Occipital lobe (tissue), 2 donors: Measurements from ENCODE around the gene APCDD1L. TPM values are rescaled to one million over a fixed set of nuclear protein-coding genes. Genes with fewer than 3 reads are reported as not detected.

ENCODE experiments used
- DNase-seq: peaks from one replicate; lab custom pipeline; 2025; lab: John Stamatoyannopoulos, UW
- total RNA-seq: library from RNA; depleted of rRNA; stranded (reverse); fragments of >200 nt; gene quantifications from one replicate; pipeline ENCODE4 v1.2.3, GENCODE V29; 2014

Gene APCDD1L
- total RNA-seq: not detected

- DNase-seq: no peak
Measured at GRCh38 chr20:58515233-58516212, at the start of gene APCDD1L. TSS of gene APCDD1L (minus strand) at chr20:58515399. CDS start at chr20:58514707, 692 bp downstream.

GRCh38 chr20:58559368-58559729 lies 44.1 kb upstream of the APCDD1L start:
- DNase-seq: no peak

- no peak for DNase-seq
Measured at GRCh38 chr20:58558486-58559367, 43.5 kb upstream of the APCDD1L start.

GRCh38 chr20:58557733-58558342 lies 42.6 kb upstream of the APCDD1L start:
- DNase-seq: no peak

GRCh38 chr20:58556961-58557360 lies 41.8 kb upstream of the APCDD1L start:
- DNase-seq: no peak

- DNase-seq: no peak
Measured at GRCh38 chr20:58555078-58555765, 40.0 kb upstream of the APCDD1L start.

GRCh38 chr20:58554541-58554940 lies 39.3 kb upstream of the APCDD1L start:
- DNase-seq: no peak

GRCh38 chr20:58553841-58554240 lies 38.6 kb upstream of the APCDD1L start:
- DNase-seq: no peak

GRCh38 chr20:58553166-58553696 lies 38.0 kb upstream of the APCDD1L start:
- DNase-seq: no peak

- DNase-seq: no peak
Measured at GRCh38 chr20:58552366-58552934, 37.3 kb upstream of the APCDD1L start.

GRCh38 chr20:58551631-58552030 lies 36.4 kb upstream of the APCDD1L start:
- no peak for DNase-seq

GRCh38 chr20:58550275-58551059 lies 35.3 kb upstream of the APCDD1L start:
- no peak for DNase-seq

- no peak for DNase-seq
Measured at GRCh38 chr20:58549231-58550209, 34.3 kb upstream of the APCDD1L start.

GRCh38 chr20:58547623-58548475 lies 32.6 kb upstream of the APCDD1L start:
- no peak for DNase-seq

- no peak for DNase-seq
Measured at GRCh38 chr20:58546756-58547622, 31.8 kb upstream of the APCDD1L start.

GRCh38 chr20:58546416-58546711 lies 31.2 kb upstream of the APCDD1L start:
- no peak for DNase-seq
